D721Med (cell line): Measurements from ENCODE around the gene PTPN18.
A peak's percentile ranks its signal among the peaks of the same experiment; 100 is the strongest.
"Not testable (repeated sequence)": the region's sequence is repeated elsewhere in the genome, so short reads cannot be mapped to it uniquely, and the experiment has no call there.

Source experiments
- DNase-seq: peaks from one replicate; pipeline ENCODE4 v3.0.0; 2011; ENCODE audit warnings: low spot score; ENCODE audit not compliant: insufficient read length
- FAIRE-seq: peaks from 2 replicates; lab custom pipeline; 2011; peaks lifted over from hg19 to GRCh38; lab: Jason Lieb, UNC
- CTCF ChIP-seq: IDR thresholded peaks from 2 replicates; pipeline ENCODE4 v1.5.1; 2012; ENCODE audit warnings: mild to moderate bottlenecking, control low read depth; ENCODE audit not compliant: insufficient read depth; ENCODE audit errors: missing control alignments

The PTPN18 gene

GRCh38 chr2:130391058-130391871 is 35.4 kb downstream of the PTPN18 start:
- FAIRE-seq, result no peak
- DNase-seq, result peak; percentile 44
- no peak for TF ChIP-seq CTCF

- FAIRE-seq (no peak), DNase-seq (no peak)
- no peak for TF ChIP-seq CTCF
Observed at GRCh38 chr2:130391872-130392670, 36.2 kb downstream of the PTPN18 start.

- no peak for TF ChIP-seq CTCF
- no peak for FAIRE-seq
- DNase-seq, result no peak
Observed at GRCh38 chr2:130393318-130393910, 37.6 kb downstream of the PTPN18 start.

GRCh38 chr2:130406280-130406679 is 50.4 kb downstream of the PTPN18 start:
- DNase-seq, FAIRE-seq: not testable (repeated sequence)

- TF ChIP-seq CTCF, result peak; percentile 7
- not testable (repeated sequence) for DNase-seq, FAIRE-seq
Observed at GRCh38 chr2:130416693-130417092, 60.8 kb downstream of the PTPN18 start.

- not testable (repeated sequence) for FAIRE-seq, DNase-seq
Observed at GRCh38 chr2:130418845-130419244, 63.0 kb downstream of the PTPN18 start.
